H1 (cell line): ENCODE results near the gene FAAP100. TPM values are rescaled to one million over a fixed set of nuclear protein-coding genes. Genes with fewer than 3 reads are reported as not detected.
A peak's percentile ranks its signal among the peaks of the same experiment; 100 is the strongest.

ENCODE experiments used
- CTCF ChIA-PET: fragments of 300-600 bp; sonication (Branson Sonifier 250); formaldehyde crosslinking; loops from one replicate; lab custom pipeline; 2021; ENCODE audit not compliant: partially characterized antibody; lab: Charles Lee
- POLR2A ChIA-PET: fragments of 300-600 bp; sonication (Branson Sonifier 250); formaldehyde crosslinking; loops from one replicate; lab custom pipeline; 2021; ENCODE audit warnings: inconsistent platforms; ENCODE audit not compliant: partially characterized antibody; lab: Charles Lee
- DNase-seq, 2 experiments: peaks; one replicate each; pipeline versions ENCODE4 v3.0.0 to v3.0.0-alpha.2; 2010 to 2022; ENCODE audit warnings: low spot score in 2 of 2, low read depth in 1 of 2, mixed read lengths in 1 of 2
- FAIRE-seq: peaks from 2 replicates; lab custom pipeline; 2011; peaks lifted over from hg19 to GRCh38; lab: Jason Lieb, UNC
- H2AFZ ChIP-seq: 2 replicates; pipeline ENCODE4 v1.8.1; 2012; ENCODE audit warnings: low read length, inconsistent platforms
- H2AK5ac ChIP-seq: 2 replicates; pipeline ENCODE4 v1.6.1; 2013; ENCODE audit warnings: low read depth, low read length
- H2BK120ac ChIP-seq: replicated peaks from 2 replicates; pipeline ENCODE3; 2013; ENCODE audit warnings: low read depth, low read length, inconsistent platforms
- H2BK12ac ChIP-seq: 2 replicates; pipeline ENCODE4 v1.6.1; 2013; ENCODE audit warnings: low read depth, low read length
- H2BK15ac ChIP-seq: 2 replicates; pipeline ENCODE4 v1.6.1; 2013; ENCODE audit warnings: low read length
- H2BK20ac ChIP-seq: 2 replicates; pipeline ENCODE4 v1.6.1; 2013; ENCODE audit warnings: low read length
- H2BK5ac ChIP-seq: 2 replicates; pipeline ENCODE4 v1.6.1; 2013; ENCODE audit warnings: low read depth, low read length
- H3K14ac ChIP-seq: 2 replicates; pipeline ENCODE4 v1.6.1; 2013; ENCODE audit warnings: inconsistent platforms; ENCODE audit not compliant: insufficient read length
- H3K18ac ChIP-seq: 2 replicates; pipeline ENCODE4 v1.6.1; 2013; ENCODE audit warnings: low read length; ENCODE audit errors: extremely low read depth
- H3K23ac ChIP-seq: 2 replicates; pipeline ENCODE4 v1.6.1; 2013; ENCODE audit warnings: inconsistent platforms; ENCODE audit not compliant: insufficient read length
- H3K23me2 ChIP-seq: 2 replicates; pipeline ENCODE4 v1.6.1; 2013; ENCODE audit warnings: low read depth, low read length
- H3K27ac ChIP-seq: 2 replicates; pipeline ENCODE4 v1.6.1; 2011; ENCODE audit warnings: low read depth, low read length, inconsistent platforms
- H3K27me3 ChIP-seq, 4 experiments: replicated peaks in 1 of 4; 1 replicate in 1 of 4; 2 replicates in 3 of 4; pipeline versions ENCODE4 v1.6.1 to v1.8.1; 2011 to 2013; ENCODE audit warnings: low read length in 3 of 4, mild to moderate bottlenecking in 3 of 4, inconsistent platforms in 2 of 4, mixed read lengths in 2 of 4, moderate library complexity in 1 of 4; ENCODE audit not compliant: control insufficient read depth in 3 of 4, insufficient read depth in 3 of 4; ENCODE audit errors: extremely low read depth in 1 of 4
- H3K36me3 ChIP-seq, 4 experiments: 2 replicates each; pipeline versions ENCODE4 v1.6.1 to v1.8.1; 2011 to 2013; ENCODE audit warnings: mild to moderate bottlenecking in 4 of 4, low read length in 3 of 4, moderate library complexity in 2 of 4, control low read depth in 1 of 4, inconsistent platforms in 1 of 4; ENCODE audit not compliant: insufficient read depth in 4 of 4, control insufficient read depth in 2 of 4
- H3K4ac ChIP-seq: replicated peaks from 2 replicates; pipeline ENCODE3; 2013; ENCODE audit warnings: low read length, low read depth, mixed read lengths, inconsistent platforms; ENCODE audit not compliant: insufficient read length
- H3K4me1 ChIP-seq, 4 experiments: replicated peaks in 1 of 4; 1 replicate in 1 of 4; 2 replicates in 3 of 4; pipeline versions ENCODE4 v1.6.1 to v1.8.1; 2011 to 2013; ENCODE audit warnings: low read length in 3 of 4, inconsistent platforms in 2 of 4, mixed read lengths in 1 of 4; ENCODE audit not compliant: insufficient read depth in 4 of 4, control insufficient read depth in 3 of 4
- H3K4me2 ChIP-seq, 2 experiments: 2 replicates each; pipeline versions ENCODE4 v1.6.1 to v1.8.1; 2011 to 2013; ENCODE audit warnings: low read depth in 2 of 2, low read length in 2 of 2, control low read depth in 1 of 2, inconsistent platforms in 1 of 2, mild to moderate bottlenecking in 1 of 2; ENCODE audit not compliant: insufficient read depth in 1 of 2
- H3K4me3 ChIP-seq, 4 experiments: fragments of 200-600, 300-600 bp in 1 of 4; sonication (generic), shearing (Covaris generic), sonication (Bioruptor Twin) in 1 of 4; 2 replicates each; pipeline versions ENCODE4 v1.5.1 to v1.8.1; 2011 to 2016; ENCODE audit warnings: low read length in 4 of 4, low read depth in 3 of 4, control low read depth in 2 of 4, inconsistent platforms in 2 of 4, mild to moderate bottlenecking in 2 of 4, mixed read lengths in 1 of 4, moderate library complexity in 1 of 4; ENCODE audit not compliant: insufficient read depth in 2 of 4; ENCODE audit errors: extremely low read depth in 1 of 4
- H3K56ac ChIP-seq: replicated peaks from 2 replicates; pipeline ENCODE3; 2013; ENCODE audit warnings: low read depth, mild to moderate bottlenecking, mixed read lengths, low read length, inconsistent platforms; ENCODE audit not compliant: insufficient read length
- H3K79me1 ChIP-seq: 2 replicates; pipeline ENCODE4 v1.6.1; 2013; ENCODE audit warnings: low read depth, low read length, control low read depth
- H3K79me2 ChIP-seq, 2 experiments: 2 replicates each; pipeline versions ENCODE4 v1.6.1 to v1.8.1; 2012 to 2013; ENCODE audit warnings: low read length in 2 of 2, mild to moderate bottlenecking in 2 of 2, inconsistent platforms in 1 of 2; ENCODE audit not compliant: insufficient read depth in 2 of 2, control insufficient read depth in 1 of 2
- H3K9ac ChIP-seq, 4 experiments: replicated peaks in 1 of 4; 1 replicate in 1 of 4; 2 replicates in 3 of 4; pipeline versions ENCODE4 v1.6.1 to v1.8.1; 2011 to 2013; ENCODE audit warnings: low read depth in 3 of 4, low read length in 3 of 4, control low read depth in 2 of 4, mild to moderate bottlenecking in 2 of 4, moderate library complexity in 2 of 4, inconsistent platforms in 1 of 4; ENCODE audit errors: extremely low read depth in 1 of 4
- H3K9me3 ChIP-seq, 2 experiments: 2 replicates each; pipeline versions ENCODE4 v1.6.1 to v1.8.1; 2012 to 2013; ENCODE audit warnings: mild to moderate bottlenecking in 2 of 2, moderate library complexity in 2 of 2, control low read depth in 1 of 2, inconsistent platforms in 1 of 2, low read depth in 1 of 2, low read length in 1 of 2, mixed read lengths in 1 of 2; ENCODE audit not compliant: insufficient read depth in 2 of 2
- H4K20me1 ChIP-seq, 2 experiments: replicated peaks in 1 of 2; 2 replicates each; pipeline versions ENCODE3 to v1.8.1; 2011 to 2013; ENCODE audit warnings: inconsistent platforms in 2 of 2, low read length in 2 of 2, mild to moderate bottlenecking in 1 of 2; ENCODE audit not compliant: insufficient read depth in 2 of 2, control insufficient read depth in 1 of 2
- H4K5ac ChIP-seq: 2 replicates; pipeline ENCODE4 v1.6.1; 2013; ENCODE audit warnings: low read length, low read depth, mixed read lengths, inconsistent platforms; ENCODE audit not compliant: insufficient read length
- H4K8ac ChIP-seq: 2 replicates; pipeline ENCODE4 v1.8.0; 2013; ENCODE audit warnings: mild to moderate bottlenecking, moderate library complexity, low read length, inconsistent platforms; ENCODE audit not compliant: insufficient read depth; ENCODE audit errors: extremely low read depth
- H4K91ac ChIP-seq: replicated peaks from 2 replicates; pipeline ENCODE3; 2013; ENCODE audit warnings: low read length, mixed read lengths, inconsistent platforms; ENCODE audit not compliant: insufficient read length
- FOSL1 ChIP-seq: IDR thresholded peaks from 2 replicates; pipeline ENCODE4 v1.6.1; 2011; ENCODE audit warnings: mild to moderate bottlenecking, low read depth, low read length, moderate library complexity; ENCODE audit not compliant: insufficient read depth
- KDM1A ChIP-seq: fragments of 200-600, 300-600 bp; sonication (generic); IDR thresholded peaks from 2 replicates; pipeline ENCODE4 v1.7.1; 2016; ENCODE audit warnings: mild to moderate bottlenecking, low read length, borderline replicate concordance
- MAFK ChIP-seq: IDR thresholded peaks from 2 replicates; pipeline ENCODE4 v1.6.1; 2012; ENCODE audit warnings: low read depth, mild to moderate bottlenecking, improper control_type of control experiment, low read length
- PHF8 ChIP-seq: fragments of 200-600 bp; sonication (generic); conservative IDR thresholded peaks from 2 replicates; pipeline ENCODE4 v1.7.1; 2012; ENCODE audit warnings: low read depth, mild to moderate bottlenecking, inconsistent platforms, low read length, moderate library complexity
- POU5F1 ChIP-seq: IDR thresholded peaks from 2 replicates; pipeline ENCODE4 v1.6.1; 2011; ENCODE audit warnings: low read depth, mild to moderate bottlenecking, low read length, moderate library complexity
- RBBP5 ChIP-seq: IDR thresholded peaks from 2 replicates; pipeline ENCODE4 v1.7.1; 2012; ENCODE audit warnings: low read depth, mild to moderate bottlenecking, inconsistent platforms, low read length, moderate library complexity, borderline replicate concordance
- SP4 ChIP-seq: IDR thresholded peaks from 2 replicates; pipeline ENCODE4 v1.6.1; 2012; ENCODE audit warnings: low read length, inconsistent platforms
- SRF ChIP-seq: IDR thresholded peaks from 2 replicates; pipeline ENCODE4 v1.6.1; 2011; ENCODE audit warnings: mild to moderate bottlenecking, low read depth, low read length, moderate library complexity
- WGBS, 2 experiments: shearing (Covaris generic) in 1 of 2; methylation state at CpG; one replicate each; pipeline versions ENCODE4 v1.1.6 to v1.1.7; 2013 to 2015; ENCODE audit warnings: low lambda C conversion rate in 2 of 2, mixed read lengths in 2 of 2, inconsistent platforms in 1 of 2, low coverage in 1 of 2, missing lambda C conversion rate in 1 of 2; ENCODE audit not compliant: insufficient replicate concordance in 2 of 2, insufficient coverage in 1 of 2, insufficient read length in 1 of 2; ENCODE audit errors: extremely low coverage in 1 of 2, missing lambda C conversion rate in 1 of 2; 5-methylcytosine and 5-hydroxymethylcytosine counted together
- polyA plus RNA-seq, 7 experiments: library from polyadenylated mRNA; depleted of rRNA in 3 of 7; stranded (reverse) in 5 of 7; unstranded in 2 of 7; fragments of >200 nt in 5 of 7; fragments of 200-250 nt in 2 of 7; gene quantifications; 1 replicate in 5 of 7; 2 replicates in 1 of 7; 4 replicates in 1 of 7; pipeline versions ENCODE4 v1.2.1 to v1.2.3, GENCODE V29; 2011 to 2013; ENCODE audit warnings: missing spikeins in 2 of 7, mixed read lengths in 2 of 7
- total RNA-seq: library from RNA; stranded (reverse); fragmentation: NEBNext Ultra II Directional; extraction: Animal tissue kit (Norgen Biotek cat#: 25700); gene quantifications from 2 replicates; pipeline ENCODE4 v1.2.1, GENCODE V29; 2021
- TF ChIP-seq, protein P1 (sequence below), 3 experiments: IDR thresholded peaks; 1 replicate in 2 of 3; 2 replicates in 1 of 3; pipeline versions ENCODE4 v1.5.1 to v1.6.1; 2011; ENCODE audit warnings: low read length in 3 of 3, mild to moderate bottlenecking in 3 of 3, inconsistent platforms in 2 of 3, low read depth in 1 of 3, moderate library complexity in 1 of 3; ENCODE audit not compliant: insufficient read depth in 1 of 3; ENCODE audit errors: control extremely low read depth in 1 of 3

FAAP100 gene
- total and polyA plus RNA-seq, 2 of the 8 experiments (the other 6 are each of a cell fraction or from before 2014, with no cell fraction given) = 23.2 to 41.8 TPM

DNA sequence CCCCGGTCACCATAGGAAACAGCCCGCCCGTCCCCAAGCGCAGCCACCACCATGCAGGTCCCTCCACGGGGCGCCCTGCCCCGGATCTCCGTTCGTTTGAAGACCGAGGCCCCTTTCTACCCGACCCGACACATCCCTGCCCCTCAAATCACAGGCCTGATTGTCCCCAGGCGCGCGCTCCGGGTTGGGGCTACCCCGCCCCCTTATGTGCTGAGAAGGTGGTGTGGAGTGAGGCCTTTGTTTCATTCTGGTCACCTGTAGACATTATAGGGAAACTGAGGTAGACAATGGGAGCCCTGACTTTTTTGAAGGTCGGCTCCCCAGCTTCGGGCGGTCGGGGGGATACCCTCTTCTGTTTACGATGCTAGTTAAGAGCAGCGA, 38.8 kb downstream of the FAAP100 start:
- peaks cover 19% of the 10 kb centered on the region for H3K79me1 ChIP-seq
- peak overlapping the region; percentile 83; the same call in 1 of the 2 replicates for H3K18ac ChIP-seq
- H3K4me3 ChIP-seq = peak overlapping the region; percentile 56 to 75 (median 66)
- peak overlapping the region; percentile 83 for H2BK5ac ChIP-seq
- peaks cover 19 to 37% (median 31%) of the 10 kb centered on the region in 4 experiments; a peak in 7 of 8 replicates for H3K36me3 ChIP-seq
- peaks cover 25% of the 10 kb centered on the region for H3K23me2 ChIP-seq
- peak overlapping the region; percentile 89; the same call in 1 of the 2 replicates for H3K27ac ChIP-seq
- H2AFZ ChIP-seq = no peak overlapping the region
- peak overlapping the region; percentile 95 for H4K91ac ChIP-seq
- peak overlapping the region; percentile 96; the same call in 1 of the 2 replicates for H4K8ac ChIP-seq
- H2BK120ac ChIP-seq = no peak overlapping the region
- H2BK20ac ChIP-seq = no peak overlapping the region
- H3K23ac ChIP-seq = no peak overlapping the region
- peak overlapping the region; percentile 68; the same call in 1 of the 2 replicates for H2BK12ac ChIP-seq
- POLR2A ChIA-PET = interaction anchor here (0.5 to 35.8 kb wide), 30 partner anchors 3 to 982 kb away, joined by 3 to 1004 read pairs (median 5); partner anchors contain the start of genes ACTG1, ARL16, BAHCC1 and FAAP100
- H3K27me3 ChIP-seq = peaks cover 0 to 9% (median 5%) of the 10 kb centered on the region in 4 experiments; a peak in 3 of 7 replicates
- DNase-seq (no peak), FAIRE-seq (no peak)
- H4K5ac ChIP-seq = peak overlapping the region; percentile 53
- no peak overlapping the region; the same call in 1 of the 2 replicates for H2BK15ac ChIP-seq
- WGBS, 2 experiments = 1% methylated on average over 23 of the region's 23 CpGs; no CpG with 5 or more reads in 1 of the 2 experiments
- CTCF ChIA-PET = interaction anchor here (0.9 to 3.6 kb wide), 3 partner anchors 10 to 29 kb away, joined by 3 to 12 read pairs (median 3); no protein-coding TSS in a partner anchor
- peaks cover 0 to 25% (median 17%) of the 10 kb centered on the region in 4 experiments; a peak in 5 of 7 replicates for H3K4me1 ChIP-seq
- H3K14ac ChIP-seq = no peak overlapping the region
- no peaks in the 10 kb centered on the region for H3K9me3 ChIP-seq
- H3K9ac ChIP-seq = peak overlapping the region in 3 of 4 experiments; percentile 34 to 77 (median 75); a peak in 6 of 7 replicates
- peaks cover 24 to 45% of the 10 kb centered on the region in 2 experiments for H3K79me2 ChIP-seq
- H3K56ac ChIP-seq = peak overlapping the region; percentile 46
- peak overlapping the region; percentile 78 for H3K4ac ChIP-seq
- H4K20me1 ChIP-seq = peaks cover 23 to 37% of the 10 kb centered on the region in 2 experiments
- no peak overlapping the region for H2AK5ac ChIP-seq
- H3K4me2 ChIP-seq = peak overlapping the region; percentile 75 to 85
- no peak; the same call in 1 of the 2 replicates for TF ChIP-seq RBBP5
- TF ChIP-seq POU5F1 = no peak
- no peak; the same call in 1 of the 2 replicates for TF ChIP-seq SP4
- TF ChIP-seq, protein P1, sequence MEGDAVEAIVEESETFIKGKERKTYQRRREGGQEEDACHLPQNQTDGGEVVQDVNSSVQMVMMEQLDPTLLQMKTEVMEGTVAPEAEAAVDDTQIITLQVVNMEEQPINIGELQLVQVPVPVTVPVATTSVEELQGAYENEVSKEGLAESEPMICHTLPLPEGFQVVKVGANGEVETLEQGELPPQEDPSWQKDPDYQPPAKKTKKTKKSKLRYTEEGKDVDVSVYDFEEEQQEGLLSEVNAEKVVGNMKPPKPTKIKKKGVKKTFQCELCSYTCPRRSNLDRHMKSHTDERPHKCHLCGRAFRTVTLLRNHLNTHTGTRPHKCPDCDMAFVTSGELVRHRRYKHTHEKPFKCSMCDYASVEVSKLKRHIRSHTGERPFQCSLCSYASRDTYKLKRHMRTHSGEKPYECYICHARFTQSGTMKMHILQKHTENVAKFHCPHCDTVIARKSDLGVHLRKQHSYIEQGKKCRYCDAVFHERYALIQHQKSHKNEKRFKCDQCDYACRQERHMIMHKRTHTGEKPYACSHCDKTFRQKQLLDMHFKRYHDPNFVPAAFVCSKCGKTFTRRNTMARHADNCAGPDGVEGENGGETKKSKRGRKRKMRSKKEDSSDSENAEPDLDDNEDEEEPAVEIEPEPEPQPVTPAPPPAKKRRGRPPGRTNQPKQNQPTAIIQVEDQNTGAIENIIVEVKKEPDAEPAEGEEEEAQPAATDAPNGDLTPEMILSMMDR (IDR thresholded peaks at IDR 0.05; ENCODE audit: control extremely low read depth in 1 of 3, insufficient read depth in 1 of 3, low read depth in 1 of 3, low read length in 3 of 3) = no peak
- TF ChIP-seq PHF8 = 0 out of 2 replicates have a peak, but pooled peaks have one; percentile 20
- peak; percentile 1; the same call in 1 of the 2 replicates for TF ChIP-seq SRF
- no peak for TF ChIP-seq FOSL1
- TF ChIP-seq MAFK = no peak
- no peak for TF ChIP-seq KDM1A
